Measurements from ENCODE around the gene PCAT6.

GRCh38 chr1:202802998-202803932 lies 7.5 kb upstream of the PCAT6 start:
- no peak for TF ChIP-seq POLR2A (IDR thresholded peaks at IDR 0.05; ENCODE audit: low read depth, low read length)
- no peak for TF ChIP-seq EZH2 (IDR thresholded peaks at IDR 0.05; ENCODE audit: borderline replicate concordance, low read depth, low read length, severe bottlenecking)
- TF ChIP-seq MAX (IDR thresholded peaks at IDR 0.05; ENCODE audit: insufficient read depth, insufficient read length), result no peak
- TF ChIP-seq CTCF (IDR thresholded peaks at IDR 0.05; ENCODE audit: extremely low read depth in 1 of 2, insufficient read depth in 1 of 2, low read depth in 1 of 2, low read length in 2 of 2), result no peak
- TF ChIP-seq FOS (IDR thresholded peaks at IDR 0.05; ENCODE audit: borderline replicate concordance, insufficient read depth, low read length), result no peak
- no peak for TF ChIP-seq JUN (IDR thresholded peaks at IDR 0.05; ENCODE audit: borderline replicate concordance, insufficient read depth, insufficient read length, low read depth)
- no peak for TF ChIP-seq GATA2 (IDR thresholded peaks at IDR 0.05; ENCODE audit: insufficient read depth, insufficient read length, low read depth, low read length)
